HepG2 (cell line): Measurements from ENCODE around the gene NEMP2. TPM values are rescaled to one million over a fixed set of nuclear protein-coding genes. Genes with fewer than 3 reads are reported as not detected.

Experiments
- ELF1 ChIP-seq: sonication (generic); formaldehyde crosslinking; IDR thresholded peaks from 2 replicates; pipeline ENCODE4 v1.4.0; 2020; ENCODE audit warnings: missing genetic modification reagents
- GTF2F1 ChIP-seq: fragments of 150-350 bp; IDR thresholded peaks from 2 replicates; pipeline ENCODE4 v1.6.1; 2014; ENCODE audit warnings: low read length
- GZF1 ChIP-seq: sonication (generic); formaldehyde crosslinking; IDR thresholded peaks from 2 replicates; pipeline ENCODE4 v1.5.1; 2020; ENCODE audit warnings: mild to moderate bottlenecking, missing genetic modification reagents
- HDAC2 ChIP-seq: sonication (generic); formaldehyde crosslinking; IDR thresholded peaks from 2 replicates; pipeline ENCODE4 v1.4.0; 2020; ENCODE audit warnings: missing genetic modification reagents
- HMG20B ChIP-seq: conservative IDR thresholded peaks from 2 replicates; pipeline ENCODE4 v1.6.1; 2016; ENCODE audit warnings: missing genetic modification reagents, missing compliant biosample characterization
- KLF9 ChIP-seq: IDR thresholded peaks from 2 replicates; pipeline ENCODE4 v1.6.1; 2016; ENCODE audit warnings: low read depth
- MEF2D ChIP-seq: sonication (generic); formaldehyde crosslinking; IDR thresholded peaks from 2 replicates; pipeline ENCODE4 v1.5.1; 2020; ENCODE audit warnings: mild to moderate bottlenecking, missing genetic modification reagents
- SOX5 ChIP-seq: IDR thresholded peaks from 2 replicates; pipeline ENCODE4 v1.6.1; 2016; ENCODE audit warnings: borderline replicate concordance
- YEATS2 ChIP-seq: sonication (generic); formaldehyde crosslinking; IDR thresholded peaks from 2 replicates; pipeline ENCODE4 v1.4.0; 2020; ENCODE audit warnings: missing genetic modification reagents, borderline replicate concordance
- ZNF709 ChIP-seq: sonication (generic); formaldehyde crosslinking; IDR thresholded peaks from 2 replicates; pipeline ENCODE4 v1.5.0; 2020; ENCODE audit warnings: mild to moderate bottlenecking, missing genetic modification reagents
- ZNF737 ChIP-seq: sonication (generic); formaldehyde crosslinking; IDR thresholded peaks from 2 replicates; pipeline ENCODE4 v1.5.0; 2020; ENCODE audit warnings: missing genetic modification reagents, mild to moderate bottlenecking, borderline replicate concordance
- ZSCAN12 ChIP-seq: sonication (generic); formaldehyde crosslinking; IDR thresholded peaks from 2 replicates; pipeline ENCODE4 v1.9.0; 2021; ENCODE audit warnings: mild to moderate bottlenecking, missing genetic modification reagents
- polyA plus RNA-seq, 8 experiments: library from polyadenylated mRNA; depleted of rRNA in 3 of 8; stranded (reverse) in 7 of 8; unstranded in 1 of 8; fragments of >200 nt; fragmentation: Illumina TruSeq in 4 of 8; extraction: Trizol in 4 of 8; gene quantifications; 2 replicates each; pipeline versions ENCODE4 v1.2.1 to v1.2.3, GENCODE V29; 2011 to 2016; ENCODE audit warnings: low read depth in 4 of 8, missing spikeins in 1 of 8, mixed read lengths in 1 of 8; ENCODE audit not compliant: insufficient read depth in 1 of 8
- total RNA-seq, 5 experiments: library from RNA; depleted of rRNA; stranded (reverse); fragments of >200 nt; fragmentation: Illumina TruSeq; extraction: Trizol; gene quantifications; 2 replicates each; pipeline ENCODE4 v1.2.3, GENCODE V29; 2016; ENCODE audit warnings: low read depth in 1 of 5
- TF ChIP-seq, protein P1 (sequence below): sonication (generic); formaldehyde crosslinking; IDR thresholded peaks from 2 replicates; pipeline ENCODE4 v1.4.0; 2020; ENCODE audit warnings: missing genetic modification reagents, borderline replicate concordance
- TF ChIP-seq, protein P2 (sequence below): sonication (generic); formaldehyde crosslinking; IDR thresholded peaks from 2 replicates; pipeline ENCODE4 v1.8.0; 2022; ENCODE audit warnings: missing genetic modification reagents, mild to moderate bottlenecking, borderline replicate concordance
- TF ChIP-seq, protein P3 (sequence below): sonication (generic); formaldehyde crosslinking; IDR thresholded peaks from 2 replicates; pipeline ENCODE4 v1.4.0; 2020; ENCODE audit warnings: missing genetic modification reagents
- TF ChIP-seq, protein P4 (sequence below): IDR thresholded peaks from 2 replicates; pipeline ENCODE4 v1.6.1; 2016; ENCODE audit warnings: mild to moderate bottlenecking

NEMP2 gene
- total and polyA plus RNA-seq, 2 of the 13 experiments (the other 11 are each of a cell fraction or from before 2014, with no cell fraction given): 2.4 to 9.8 TPM

DNA sequence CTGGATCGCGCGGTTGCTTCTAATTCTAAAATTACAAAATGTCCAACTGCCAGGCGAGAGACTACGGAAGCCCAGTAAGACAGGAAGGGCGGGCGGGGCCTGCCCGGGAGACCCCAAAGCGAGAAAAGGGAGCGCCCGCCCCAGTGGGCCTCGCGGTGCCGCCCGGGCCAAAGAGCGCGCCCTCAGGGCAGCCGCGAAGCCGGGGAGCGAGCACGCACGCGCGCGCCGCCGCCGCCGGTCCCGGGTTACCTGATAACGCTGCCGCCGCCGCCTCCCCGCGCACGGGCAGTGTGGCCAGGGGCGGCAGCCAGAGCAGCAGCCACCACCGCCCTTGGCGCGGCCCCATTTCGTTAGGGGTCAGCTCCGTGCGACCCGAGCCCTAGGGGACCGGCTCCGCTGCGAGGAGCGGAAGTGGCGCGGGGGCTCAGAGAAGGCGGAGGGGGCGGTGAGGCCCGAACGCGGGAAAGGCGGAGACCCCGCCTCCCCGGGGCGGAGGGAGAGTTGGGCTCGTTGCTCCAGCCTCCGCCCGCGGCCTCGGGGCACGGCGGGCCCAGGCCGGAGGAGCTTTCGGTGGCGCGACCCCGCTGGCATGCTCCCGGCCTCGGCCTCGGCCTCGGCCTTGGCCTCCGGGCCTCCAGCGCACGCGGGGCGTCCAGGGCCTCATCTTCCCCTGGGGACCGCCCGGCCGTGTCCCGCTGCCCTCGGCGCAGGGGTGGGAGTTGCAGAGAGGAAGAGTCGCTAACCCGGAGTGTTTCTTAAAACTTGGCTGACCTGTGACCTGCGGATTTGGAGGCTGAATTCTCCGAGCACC lies at the start of gene NEMP2 (continued):
- TF ChIP-seq, protein P1, sequence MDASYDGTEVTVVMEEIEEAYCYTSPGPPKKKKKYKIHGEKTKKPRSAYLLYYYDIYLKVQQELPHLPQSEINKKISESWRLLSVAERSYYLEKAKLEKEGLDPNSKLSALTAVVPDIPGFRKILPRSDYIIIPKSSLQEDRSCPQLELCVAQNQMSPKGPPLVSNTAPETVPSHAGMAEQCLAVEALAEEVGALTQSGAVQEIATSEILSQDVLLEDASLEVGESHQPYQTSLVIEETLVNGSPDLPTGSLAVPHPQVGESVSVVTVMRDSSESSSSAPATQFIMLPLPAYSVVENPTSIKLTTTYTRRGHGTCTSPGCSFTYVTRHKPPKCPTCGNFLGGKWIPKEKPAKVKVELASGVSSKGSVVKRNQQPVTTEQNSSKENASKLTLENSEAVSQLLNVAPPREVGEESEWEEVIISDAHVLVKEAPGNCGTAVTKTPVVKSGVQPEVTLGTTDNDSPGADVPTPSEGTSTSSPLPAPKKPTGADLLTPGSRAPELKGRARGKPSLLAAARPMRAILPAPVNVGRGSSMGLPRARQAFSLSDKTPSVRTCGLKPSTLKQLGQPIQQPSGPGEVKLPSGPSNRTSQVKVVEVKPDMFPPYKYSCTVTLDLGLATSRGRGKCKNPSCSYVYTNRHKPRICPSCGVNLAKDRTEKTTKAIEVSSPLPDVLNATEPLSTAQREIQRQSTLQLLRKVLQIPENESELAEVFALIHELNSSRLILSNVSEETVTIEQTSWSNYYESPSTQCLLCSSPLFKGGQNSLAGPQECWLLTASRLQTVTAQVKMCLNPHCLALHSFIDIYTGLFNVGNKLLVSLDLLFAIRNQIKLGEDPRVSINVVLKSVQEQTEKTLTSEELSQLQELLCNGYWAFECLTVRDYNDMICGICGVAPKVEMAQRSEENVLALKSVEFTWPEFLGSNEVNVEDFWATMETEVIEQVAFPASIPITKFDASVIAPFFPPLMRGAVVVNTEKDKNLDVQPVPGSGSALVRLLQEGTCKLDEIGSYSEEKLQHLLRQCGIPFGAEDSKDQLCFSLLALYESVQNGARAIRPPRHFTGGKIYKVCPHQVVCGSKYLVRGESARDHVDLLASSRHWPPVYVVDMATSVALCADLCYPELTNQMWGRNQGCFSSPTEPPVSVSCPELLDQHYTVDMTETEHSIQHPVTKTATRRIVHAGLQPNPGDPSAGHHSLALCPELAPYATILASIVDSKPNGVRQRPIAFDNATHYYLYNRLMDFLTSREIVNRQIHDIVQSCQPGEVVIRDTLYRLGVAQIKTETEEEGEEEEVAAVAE (CRISPR knock-in tag): peak; percentile 35; the same call in 1 of the 2 replicates
- TF ChIP-seq YEATS2 (CRISPR knock-in tag) (peak; percentile 68), KLF9 (CRISPR knock-in tag) (peak; percentile 20; the same call in 1 of the 2 replicates), ZNF709 (CRISPR knock-in tag) (peak; percentile 99), GZF1 (CRISPR knock-in tag) (no peak), ELF1 (peak; percentile 70), HDAC2 (CRISPR knock-in tag) (peak; percentile 71), SOX5 (CRISPR knock-in tag) (peak; percentile 61; the same call in 1 of the 2 replicates), HMG20B (CRISPR knock-in tag) (no peak), GTF2F1 (no peak), ZSCAN12 (peak; percentile 87; the same call in 1 of the 2 replicates), ZNF737 (CRISPR knock-in tag) (no peak), MEF2D (no peak)
- TF ChIP-seq, protein P2, sequence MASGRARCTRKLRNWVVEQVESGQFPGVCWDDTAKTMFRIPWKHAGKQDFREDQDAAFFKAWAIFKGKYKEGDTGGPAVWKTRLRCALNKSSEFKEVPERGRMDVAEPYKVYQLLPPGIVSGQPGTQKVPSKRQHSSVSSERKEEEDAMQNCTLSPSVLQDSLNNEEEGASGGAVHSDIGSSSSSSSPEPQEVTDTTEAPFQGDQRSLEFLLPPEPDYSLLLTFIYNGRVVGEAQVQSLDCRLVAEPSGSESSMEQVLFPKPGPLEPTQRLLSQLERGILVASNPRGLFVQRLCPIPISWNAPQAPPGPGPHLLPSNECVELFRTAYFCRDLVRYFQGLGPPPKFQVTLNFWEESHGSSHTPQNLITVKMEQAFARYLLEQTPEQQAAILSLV (CRISPR knock-in tag): peak; percentile 97; the same call in 1 of the 2 replicates
- TF ChIP-seq, protein P3, sequence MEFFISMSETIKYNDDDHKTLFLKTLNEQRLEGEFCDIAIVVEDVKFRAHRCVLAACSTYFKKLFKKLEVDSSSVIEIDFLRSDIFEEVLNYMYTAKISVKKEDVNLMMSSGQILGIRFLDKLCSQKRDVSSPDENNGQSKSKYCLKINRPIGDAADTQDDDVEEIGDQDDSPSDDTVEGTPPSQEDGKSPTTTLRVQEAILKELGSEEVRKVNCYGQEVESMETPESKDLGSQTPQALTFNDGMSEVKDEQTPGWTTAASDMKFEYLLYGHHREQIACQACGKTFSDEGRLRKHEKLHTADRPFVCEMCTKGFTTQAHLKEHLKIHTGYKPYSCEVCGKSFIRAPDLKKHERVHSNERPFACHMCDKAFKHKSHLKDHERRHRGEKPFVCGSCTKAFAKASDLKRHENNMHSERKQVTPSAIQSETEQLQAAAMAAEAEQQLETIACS (CRISPR knock-in tag): peak; percentile 98
- TF ChIP-seq, protein P4, sequence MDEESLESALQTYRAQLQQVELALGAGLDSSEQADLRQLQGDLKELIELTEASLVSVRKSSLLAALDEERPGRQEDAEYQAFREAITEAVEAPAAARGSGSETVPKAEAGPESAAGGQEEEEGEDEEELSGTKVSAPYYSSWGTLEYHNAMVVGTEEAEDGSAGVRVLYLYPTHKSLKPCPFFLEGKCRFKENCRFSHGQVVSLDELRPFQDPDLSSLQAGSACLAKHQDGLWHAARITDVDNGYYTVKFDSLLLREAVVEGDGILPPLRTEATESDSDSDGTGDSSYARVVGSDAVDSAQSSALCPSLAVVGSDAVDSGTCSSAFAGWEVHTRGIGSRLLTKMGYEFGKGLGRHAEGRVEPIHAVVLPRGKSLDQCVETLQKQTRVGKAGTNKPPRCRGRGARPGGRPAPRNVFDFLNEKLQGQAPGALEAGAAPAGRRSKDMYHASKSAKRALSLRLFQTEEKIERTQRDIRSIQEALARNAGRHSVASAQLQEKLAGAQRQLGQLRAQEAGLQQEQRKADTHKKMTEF (CRISPR knock-in tag): peak; percentile 91
